WTC11 (cell line): ENCODE data around the gene ACOT13.

Experiments
- FOXP1 ChIP-seq: sonication (generic); formaldehyde crosslinking; IDR thresholded peaks from 2 replicates; pipeline ENCODE4 v1.8.0; 2022; ENCODE audit warnings: missing genetic modification reagents, mild to moderate bottlenecking, moderate library complexity, borderline replicate concordance
- NR2C2 ChIP-seq: sonication (generic); formaldehyde crosslinking; IDR thresholded peaks from 2 replicates; pipeline ENCODE4 v1.8.0; 2022; ENCODE audit warnings: mild to moderate bottlenecking, missing genetic modification reagents
- TF ChIP-seq, protein P1 (sequence below): fragments of 200-600 bp; IDR thresholded peaks from 2 replicates; pipeline ENCODE4 v1.8.0; 2022; ENCODE audit warnings: antibody characterized with exemption

DNA sequence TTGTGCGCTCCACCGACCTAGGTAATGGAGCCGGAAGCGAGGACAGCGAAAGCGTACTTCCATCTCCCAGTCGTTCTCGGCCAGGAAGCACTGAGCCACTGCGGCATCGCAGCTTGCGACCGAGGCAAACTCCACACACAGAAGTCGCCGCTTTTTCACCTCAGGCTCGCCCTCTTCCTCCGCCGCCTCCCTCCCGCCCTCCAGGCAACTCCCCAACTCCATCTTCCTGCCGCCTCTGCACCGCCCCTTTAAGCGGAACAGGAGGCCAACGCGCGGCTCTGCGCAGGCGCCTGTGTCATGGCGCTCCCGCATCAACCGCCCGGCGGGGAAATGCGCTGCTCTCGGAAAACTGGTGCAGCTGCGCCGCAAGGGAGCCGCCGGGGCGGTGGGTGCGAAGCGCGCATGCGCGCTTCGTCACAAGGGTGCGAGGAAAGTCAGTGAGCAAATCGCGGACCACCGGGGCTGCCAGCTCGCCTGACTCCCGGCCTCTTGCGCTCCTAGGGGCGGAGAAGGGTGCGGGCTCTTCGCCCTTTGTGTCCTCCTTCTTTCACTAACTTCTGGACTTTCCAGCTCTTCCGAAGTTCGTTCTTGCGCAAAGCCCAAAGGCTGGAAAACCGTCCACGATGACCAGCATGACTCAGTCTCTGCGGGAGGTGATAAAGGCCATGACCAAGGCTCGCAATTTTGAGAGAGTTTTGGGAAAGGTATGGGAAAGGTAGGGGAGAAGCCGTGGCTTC, at the start of gene ACOT13, which contains the start of gene TDP2:
- TF ChIP-seq FOXP1 (CRISPR knock-in tag) = peak; percentile 50; the same call in 1 of the 2 replicates
- TF ChIP-seq NR2C2 (CRISPR knock-in tag) = no peak
- TF ChIP-seq, protein P1, sequence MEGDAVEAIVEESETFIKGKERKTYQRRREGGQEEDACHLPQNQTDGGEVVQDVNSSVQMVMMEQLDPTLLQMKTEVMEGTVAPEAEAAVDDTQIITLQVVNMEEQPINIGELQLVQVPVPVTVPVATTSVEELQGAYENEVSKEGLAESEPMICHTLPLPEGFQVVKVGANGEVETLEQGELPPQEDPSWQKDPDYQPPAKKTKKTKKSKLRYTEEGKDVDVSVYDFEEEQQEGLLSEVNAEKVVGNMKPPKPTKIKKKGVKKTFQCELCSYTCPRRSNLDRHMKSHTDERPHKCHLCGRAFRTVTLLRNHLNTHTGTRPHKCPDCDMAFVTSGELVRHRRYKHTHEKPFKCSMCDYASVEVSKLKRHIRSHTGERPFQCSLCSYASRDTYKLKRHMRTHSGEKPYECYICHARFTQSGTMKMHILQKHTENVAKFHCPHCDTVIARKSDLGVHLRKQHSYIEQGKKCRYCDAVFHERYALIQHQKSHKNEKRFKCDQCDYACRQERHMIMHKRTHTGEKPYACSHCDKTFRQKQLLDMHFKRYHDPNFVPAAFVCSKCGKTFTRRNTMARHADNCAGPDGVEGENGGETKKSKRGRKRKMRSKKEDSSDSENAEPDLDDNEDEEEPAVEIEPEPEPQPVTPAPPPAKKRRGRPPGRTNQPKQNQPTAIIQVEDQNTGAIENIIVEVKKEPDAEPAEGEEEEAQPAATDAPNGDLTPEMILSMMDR = 0 out of 2 replicates have a peak, but pooled peaks have one; percentile 16
